ENCODE measurements around the gene GPR82. TPM values are rescaled to one million over a fixed set of nuclear protein-coding genes. Genes with fewer than 3 reads are reported as not detected.

Gene GPR82
- total and polyA plus RNA-seq, 2 of the 8 experiments (the other 6 are each of a cell fraction or from before 2014, with no cell fraction given), result not detected

- Histone ChIP-seq H3K27ac (ENCODE audit: low read depth, low read length) (no peak overlapping the region), H3K18ac (ENCODE audit: extremely low read depth, low read length) (no peak overlapping the region), H2BK20ac (ENCODE audit: low read length) (no peak overlapping the region), H2BK120ac (replicated peaks; ENCODE audit: low read depth, low read length) (no peak overlapping the region), H3K9ac (replicated peaks in 1 of 4; ENCODE audit: extremely low read depth in 1 of 4, low read depth in 3 of 4, low read length in 3 of 4) (no peak overlapping the region), H4K20me1 (replicated peaks in 1 of 2; ENCODE audit: control insufficient read depth in 1 of 2, insufficient read depth in 2 of 2, low read length in 2 of 2) (no peaks in the 10 kb centered on the region), H3K4ac (replicated peaks; ENCODE audit: insufficient read length, low read depth, low read length) (no peak overlapping the region), H3K23me2 (ENCODE audit: low read depth, low read length) (no peaks in the 10 kb centered on the region), H4K5ac (ENCODE audit: insufficient read length, low read depth, low read length) (no peak overlapping the region), H3K14ac (ENCODE audit: insufficient read length) (no peak overlapping the region), H4K91ac (replicated peaks; ENCODE audit: insufficient read length, low read length) (no peak overlapping the region), H2AK5ac (ENCODE audit: low read depth, low read length) (no peak overlapping the region), H2BK5ac (ENCODE audit: low read depth, low read length) (no peak overlapping the region), H3K4me3 (ENCODE audit: extremely low read depth in 1 of 4, insufficient read depth in 2 of 4, low read depth in 3 of 4, low read length in 4 of 4) (no peak overlapping the region), H3K79me2 (ENCODE audit: control insufficient read depth in 1 of 2, insufficient read depth in 2 of 2, low read length in 2 of 2) (no peaks in the 10 kb centered on the region), H2BK12ac (ENCODE audit: low read depth, low read length) (no peak overlapping the region), H4K8ac (ENCODE audit: extremely low read depth, insufficient read depth, low read length) (no peak overlapping the region), H3K36me3 (ENCODE audit: control insufficient read depth in 2 of 4, insufficient read depth in 4 of 4, low read length in 3 of 4) (no peaks in the 10 kb centered on the region), H3K79me1 (ENCODE audit: low read depth, low read length) (no peaks in the 10 kb centered on the region), H3K27me3 (replicated peaks in 1 of 4; ENCODE audit: control insufficient read depth in 3 of 4, extremely low read depth in 1 of 4, insufficient read depth in 3 of 4, low read length in 3 of 4) (no peaks in the 10 kb centered on the region), H3K56ac (replicated peaks; ENCODE audit: insufficient read length, low read depth, low read length) (no peak overlapping the region), H3K4me1 (replicated peaks in 1 of 4; ENCODE audit: control insufficient read depth in 3 of 4, insufficient read depth in 4 of 4, low read length in 3 of 4) (no peaks in the 10 kb centered on the region), H3K23ac (ENCODE audit: insufficient read length) (no peak overlapping the region), H3K4me2 (ENCODE audit: insufficient read depth in 1 of 2, low read depth in 2 of 2, low read length in 2 of 2) (no peak overlapping the region), H2AFZ (ENCODE audit: low read length) (no peak overlapping the region), H2BK15ac (ENCODE audit: low read length) (no peak overlapping the region), H3K9me3 (ENCODE audit: insufficient read depth in 2 of 2, low read depth in 1 of 2, low read length in 1 of 2) (no peaks in the 10 kb centered on the region)
- 98% methylated on average over 3 of the region's 3 CpGs; no CpG with 5 or more reads in 1 of the 2 experiments for WGBS, 2 experiments (ENCODE audit: extremely low coverage in 1 of 2, insufficient coverage in 1 of 2, insufficient read length in 1 of 2, insufficient replicate concordance in 2 of 2, low coverage in 1 of 2, low lambda C conversion rate in 2 of 2, missing lambda C conversion rate in 1 of 2)
- ChIA-PET CTCF (ENCODE audit: partially characterized antibody) (no interaction called here), POLR2A (ENCODE audit: partially characterized antibody) (interaction anchor here (0.7 kb wide), 1 partner anchor 228 kb away, joined by 4 read pairs; no protein-coding TSS in a partner anchor)
- DNase-seq (ENCODE audit: low read depth in 1 of 2, low spot score in 2 of 2) (no peak), FAIRE-seq (no peak)
- no peak for TF ChIP-seq CBX8 (IDR thresholded peaks at IDR 0.05; ENCODE audit: borderline replicate concordance, low read depth, low read length)
- no peak for TF ChIP-seq JUN (IDR thresholded peaks at IDR 0.05; ENCODE audit: low read depth, low read length)
- TF ChIP-seq CREB1 (IDR thresholded peaks at IDR 0.05), result no peak
- TF ChIP-seq SIN3A (conservative IDR thresholded peaks at IDR 0.05 in 1 of 2, IDR thresholded peaks at IDR 0.05 in 1 of 2; ENCODE audit: low read depth in 1 of 2, low read length in 2 of 2), result no peak
- no peak for TF ChIP-seq RFX5 (IDR thresholded peaks at IDR 0.05; ENCODE audit: borderline replicate concordance, low read depth, low read length)
- no peak for TF ChIP-seq HDAC2 (IDR thresholded peaks at IDR 0.05; ENCODE audit: borderline replicate concordance in 1 of 2, low read depth in 2 of 2, low read length in 2 of 2)
- TF ChIP-seq POU5F1 (IDR thresholded peaks at IDR 0.05; ENCODE audit: low read depth, low read length), result no peak
- no peak for TF ChIP-seq YY1 (IDR thresholded peaks at IDR 0.05; ENCODE audit: low read depth, low read length)
- TF ChIP-seq ZNF274 (IDR thresholded peaks at IDR 0.05; ENCODE audit: borderline replicate concordance, extremely low read depth, low read length), result no peak
- no peak for TF ChIP-seq CBX5 (IDR thresholded peaks at IDR 0.05; ENCODE audit: low read depth, low read length)
- no peak for TF ChIP-seq BACH1 (IDR thresholded peaks at IDR 0.05; ENCODE audit: low read length)
- TF ChIP-seq CTBP2 (IDR thresholded peaks at IDR 0.05; ENCODE audit: borderline replicate concordance, insufficient read depth, insufficient read length, low read length), result no peak
- no peak for TF ChIP-seq JUND (IDR thresholded peaks at IDR 0.05; ENCODE audit: low read length)
- no peak for TF ChIP-seq TBP (IDR thresholded peaks at IDR 0.05; ENCODE audit: low read depth, low read length)
Measured at GRCh38 chrX:41689711-41690110, 34.3 kb upstream of the GPR82 start.

Measured in H1 (cell line).